GM12878 (cell line): ENCODE measurements around the gene TRIP4. TPM values are rescaled to one million over a fixed set of nuclear protein-coding genes. Genes with fewer than 3 reads are reported as not detected.

ENCODE experiments used
- BACH1 ChIP-seq: fragments of 450-650 bp; IDR thresholded peaks from 2 replicates; pipeline ENCODE4 v1.6.1; 2017; ENCODE audit warnings: mild to moderate bottlenecking, borderline replicate concordance
- FOXM1 ChIP-seq: IDR thresholded peaks from 2 replicates; pipeline ENCODE4 v1.6.1; 2012; ENCODE audit warnings: low read depth, mild to moderate bottlenecking, inconsistent platforms, low read length, moderate library complexity
- JUND ChIP-seq: IDR thresholded peaks from 2 replicates; pipeline ENCODE4 v1.6.1; 2012; ENCODE audit warnings: low read depth, mild to moderate bottlenecking, low read length, improper control_type of control experiment, moderate library complexity
- MTA2 ChIP-seq: fragments of 450-650 bp; IDR thresholded peaks from 2 replicates; pipeline ENCODE4 v1.6.1; 2016; ENCODE audit warnings: low read depth, mild to moderate bottlenecking, moderate library complexity
- NFXL1 ChIP-seq: fragments of 450-650 bp; IDR thresholded peaks from 2 replicates; pipeline ENCODE4 v1.6.1; 2017; ENCODE audit warnings: antibody characterized with exemption, mild to moderate bottlenecking, borderline replicate concordance
- NKRF ChIP-seq: fragments of 450-650 bp; conservative IDR thresholded peaks from 2 replicates; pipeline ENCODE4 v1.6.1; 2017; ENCODE audit warnings: mild to moderate bottlenecking, moderate library complexity
- POU2F2 ChIP-seq: IDR thresholded peaks from 3 replicates; pipeline ENCODE4 v1.6.1; 2011; ENCODE audit warnings: low read depth, mild to moderate bottlenecking, low read length, borderline replicate concordance
- RB1 ChIP-seq: fragments of 450-650 bp; formaldehyde crosslinking; IDR thresholded peaks from 2 replicates; pipeline ENCODE4 v1.6.1; 2017; ENCODE audit warnings: mild to moderate bottlenecking, borderline replicate concordance
- SIX5 ChIP-seq: IDR thresholded peaks from 2 replicates; pipeline ENCODE4 v1.6.1; 2011; ENCODE audit warnings: mild to moderate bottlenecking, low read depth, low read length, moderate library complexity; ENCODE audit not compliant: severe bottlenecking
- SMAD5 ChIP-seq: IDR thresholded peaks from 2 replicates; pipeline ENCODE4 v1.6.1; 2016; ENCODE audit warnings: antibody characterized with exemption, low read depth
- SRF ChIP-seq, 2 experiments: IDR thresholded peaks; 2 replicates each; pipeline ENCODE4 v1.6.1; 2011; ENCODE audit warnings: low read depth in 2 of 2, low read length in 2 of 2, mild to moderate bottlenecking in 1 of 2, moderate library complexity in 1 of 2
- SUZ12 ChIP-seq: fragments of 200-600 bp; sonication (generic); IDR thresholded peaks from one replicate; pipeline ENCODE4 v1.6.1; 2018; ENCODE audit warnings: antibody characterized with exemption, mild to moderate bottlenecking; ENCODE audit not compliant: unreplicated experiment
- WRNIP1 ChIP-seq: IDR thresholded peaks from 2 replicates; pipeline ENCODE4 v1.6.1; 2011; ENCODE audit warnings: low read depth, low read length, improper control_type of control experiment, borderline replicate concordance
- YY1 ChIP-seq: IDR thresholded peaks from 2 replicates; pipeline ENCODE4 v1.6.1; 2011; ENCODE audit warnings: low read depth, mild to moderate bottlenecking, low read length
- polyA plus RNA-seq, 11 experiments: library from polyadenylated mRNA; depleted of rRNA in 4 of 11; unstranded in 6 of 11; stranded (reverse) in 5 of 11; fragments of >200 nt; fragmentation: Nextera tagmentation in 4 of 11; fragmentation: Illumina TruSeq in 1 of 11; extraction: Ambion mirVana in 4 of 11; extraction: Trizol in 1 of 11; gene quantifications; 1 replicate in 1 of 11; 2 replicates in 10 of 11; pipeline versions ENCODE4 v1.2.1 to v1.2.3, GENCODE V29; 2011 to 2016; ENCODE audit warnings: inconsistent platforms in 2 of 11, missing spikeins in 2 of 11, low read depth in 1 of 11
- total RNA-seq, 4 experiments: library from RNA; depleted of rRNA in 3 of 4; stranded (reverse); fragments of >200 nt in 3 of 4; fragmentation: Illumina TruSeq in 1 of 4; extraction: Trizol in 1 of 4; gene quantifications; 2 replicates each; pipeline versions ENCODE4 v1.2.1 to v1.2.3, GENCODE V29; 2013 to 2021

The TRIP4 gene
- total and polyA plus RNA-seq, 10 of the 15 experiments (the other 5 are each of a cell fraction or from before 2014, with no cell fraction given), result 6.4 to 24.5 (median 20.0) TPM

- 0 out of 2 replicates have a peak, but pooled peaks have one; percentile 15 for TF ChIP-seq YY1
- TF ChIP-seq SIX5, result no peak
- TF ChIP-seq WRNIP1, result no peak
- peak; percentile 18; the same call in 1 of the 2 replicates for TF ChIP-seq RB1
- no peak for TF ChIP-seq POU2F2
- no peak for TF ChIP-seq SRF (IDR thresholded peaks at IDR 0.05; ENCODE audit: low read depth in 2 of 2, low read length in 2 of 2)
- peak; percentile 46; the same call in 1 of the 2 replicates for TF ChIP-seq MTA2
- 0 out of 2 replicates have a peak, but pooled peaks have one; percentile 22 for TF ChIP-seq NKRF
- TF ChIP-seq FOXM1, result no peak
- TF ChIP-seq BACH1, result 0 out of 2 replicates have a peak, but pooled peaks have one; percentile 35
- no peak for TF ChIP-seq JUND
- TF ChIP-seq SMAD5, result no peak
- TF ChIP-seq NFXL1, result no peak
- TF ChIP-seq SUZ12, result no peak
These were observed 73.4 kb downstream of the TRIP4 start (continued) for GRCh38 chr15:64460724-64461720.
